Ectodermal cell (in vitro differentiated cells): ENCODE measurements around the gene PLEKHM3.
A peak's percentile ranks its signal among the peaks of the same experiment; 100 is the strongest.

Experiments used
- H3K27ac ChIP-seq: 2 replicates; pipeline ENCODE4 v1.7.0; 2013; ENCODE audit warnings: mild to moderate bottlenecking, low read depth, low read length; ENCODE audit not compliant: insufficient read depth, poor library complexity, severe bottlenecking
- H3K27me3 ChIP-seq: 2 replicates; pipeline ENCODE4 v1.7.0; 2013; ENCODE audit warnings: mild to moderate bottlenecking, low read length; ENCODE audit not compliant: insufficient read depth, control insufficient read depth, poor library complexity, severe bottlenecking
- H3K36me3 ChIP-seq: one replicate; pipeline ENCODE4 v1.7.0; 2013; ENCODE audit warnings: low read length; ENCODE audit not compliant: control insufficient read depth, insufficient read depth
- H3K4me1 ChIP-seq: one replicate; pipeline ENCODE4 v1.7.0; 2013; ENCODE audit warnings: low read length; ENCODE audit not compliant: control insufficient read depth, insufficient read depth
- H3K4me3 ChIP-seq: 2 replicates; pipeline ENCODE4 v1.7.0; 2013; ENCODE audit warnings: low read depth, low read length, control low read depth; ENCODE audit not compliant: insufficient read depth
- H3K9me3 ChIP-seq: 2 replicates; pipeline ENCODE4 v1.7.0; 2013; ENCODE audit warnings: mild to moderate bottlenecking, low read length, moderate library complexity; ENCODE audit not compliant: control insufficient read depth
- WGBS, 2 experiments: methylation state at CpG; one replicate each; pipeline ENCODE4 v1.1.7; 2013; ENCODE audit warnings: missing lambda C conversion rate in 2 of 2; 5-methylcytosine and 5-hydroxymethylcytosine counted together

The PLEKHM3 gene

GRCh38 chr2:207970826-207971180, 54.5 kb downstream of the PLEKHM3 start:
- H3K9me3 ChIP-seq: no peaks in the 10 kb centered on the region
- no peaks in the 10 kb centered on the region for H3K36me3 ChIP-seq

GRCh38 chr2:207970147-207970825, 55.0 kb downstream of the PLEKHM3 start:
- H3K27me3 ChIP-seq: peaks cover 66% of the 10 kb centered on the region
- H3K4me1 ChIP-seq: peaks cover 27% of the 10 kb centered on the region
- H3K27ac ChIP-seq: peak overlapping the region; percentile 30
- 0% methylated on average over 3 of the region's 3 CpGs for WGBS, 2 experiments
- H3K9me3 ChIP-seq: no peaks in the 10 kb centered on the region
- H3K4me3 ChIP-seq: no peak overlapping the region
- no peaks in the 10 kb centered on the region for H3K36me3 ChIP-seq

More at GRCh38 chr2:207970826-207971180, 54.5 kb downstream of the PLEKHM3 start:
- Histone ChIP-seq H3K27me3 (peaks cover 66% of the 10 kb centered on the region), H3K27ac (no peak overlapping the region), H3K4me1 (peaks cover 27% of the 10 kb centered on the region), H3K4me3 (no peak overlapping the region)

GRCh38 chr2:207969249-207969648, 56.1 kb downstream of the PLEKHM3 start:
- no peaks in the 10 kb centered on the region for H3K36me3 ChIP-seq
- peaks cover 27% of the 10 kb centered on the region for H3K4me1 ChIP-seq
- H3K27me3 ChIP-seq: peaks cover 65% of the 10 kb centered on the region
- 85 to 88% methylated on average over 2 of the region's 2 CpGs for WGBS, 2 experiments
- no peak overlapping the region for H3K4me3 ChIP-seq
- no peak overlapping the region for H3K27ac ChIP-seq
- H3K9me3 ChIP-seq: no peaks in the 10 kb centered on the region

GRCh38 chr2:207967121-207967520, 58.2 kb downstream of the PLEKHM3 start:
- Histone ChIP-seq H3K4me1 (peaks cover 27% of the 10 kb centered on the region), H3K4me3 (no peak overlapping the region), H3K27me3 (peaks cover 48% of the 10 kb centered on the region), H3K27ac (no peak overlapping the region), H3K36me3 (no peaks in the 10 kb centered on the region), H3K9me3 (no peaks in the 10 kb centered on the region)
- 67 to 88% methylated on average over 1 to 3 of the region's 3 CpGs for WGBS, 2 experiments

- Histone ChIP-seq H3K4me1 (no peaks in the 10 kb centered on the region), H3K36me3 (no peaks in the 10 kb centered on the region), H3K27ac (no peak overlapping the region), H3K27me3 (no peaks in the 10 kb centered on the region), H3K9me3 (peaks cover 3% of the 10 kb centered on the region), H3K4me3 (no peak overlapping the region)
- WGBS, 2 experiments: 94 to 100% methylated on average over 1 of the region's 1 CpG
Measured at GRCh38 chr2:207960911-207961310, 64.4 kb downstream of the PLEKHM3 start.

- H3K4me3 ChIP-seq: no peak overlapping the region
- 89 to 100% methylated on average over 1 of the region's 1 CpG for WGBS, 2 experiments
- no peak overlapping the region for H3K27ac ChIP-seq
- no peaks in the 10 kb centered on the region for H3K36me3 ChIP-seq
- H3K4me1 ChIP-seq: no peaks in the 10 kb centered on the region
- peaks cover 3% of the 10 kb centered on the region for H3K9me3 ChIP-seq
- H3K27me3 ChIP-seq: no peaks in the 10 kb centered on the region
Measured at GRCh38 chr2:207960090-207960489, 65.2 kb downstream of the PLEKHM3 start.

- Histone ChIP-seq H3K4me3 (no peak overlapping the region), H3K36me3 (no peaks in the 10 kb centered on the region), H3K27ac (no peak overlapping the region), H3K4me1 (peaks cover 2% of the 10 kb centered on the region), H3K9me3 (peaks cover 3% of the 10 kb centered on the region), H3K27me3 (no peaks in the 10 kb centered on the region)
- 88% methylated on average over 3 of the region's 3 CpGs for WGBS, 2 experiments
Measured at GRCh38 chr2:207956771-207957170, 68.6 kb downstream of the PLEKHM3 start.

GRCh38 chr2:207955456-207955855, 69.9 kb downstream of the PLEKHM3 start:
- Histone ChIP-seq H3K4me1 (peaks cover 13% of the 10 kb centered on the region), H3K4me3 (no peak overlapping the region), H3K36me3 (no peaks in the 10 kb centered on the region), H3K9me3 (no peaks in the 10 kb centered on the region), H3K27me3 (no peaks in the 10 kb centered on the region), H3K27ac (no peak overlapping the region)
- 25% methylated on average over 1 of the region's 1 CpG; no CpG with 5 or more reads in 1 of the 2 experiments for WGBS, 2 experiments

- Histone ChIP-seq H3K36me3 (no peaks in the 10 kb centered on the region), H3K4me1 (peaks cover 13% of the 10 kb centered on the region), H3K9me3 (no peaks in the 10 kb centered on the region), H3K27me3 (no peaks in the 10 kb centered on the region), H3K4me3 (no peak overlapping the region), H3K27ac (no peak overlapping the region)
- 95 to 98% methylated on average over 3 of the region's 3 CpGs for WGBS, 2 experiments
Measured at GRCh38 chr2:207953354-207953753, 72.0 kb downstream of the PLEKHM3 start.

GRCh38 chr2:207952564-207953345, 72.6 kb downstream of the PLEKHM3 start:
- Histone ChIP-seq H3K9me3 (no peaks in the 10 kb centered on the region), H3K4me1 (peaks cover 13% of the 10 kb centered on the region), H3K4me3 (no peak overlapping the region), H3K27me3 (no peaks in the 10 kb centered on the region), H3K36me3 (no peaks in the 10 kb centered on the region), H3K27ac (no peak overlapping the region)
- 96% methylated on average over 6 of the region's 6 CpGs for WGBS, 2 experiments
